B cell (primary cell): Measurements from ENCODE around the gene HRC. TPM values are rescaled to one million over a fixed set of nuclear protein-coding genes. Genes with fewer than 3 reads are reported as not detected.
A peak's percentile ranks its signal among the peaks of the same experiment; 100 is the strongest.

Experiments used
- ATAC-seq: fragments of 200-7000 bp; cut with Tn5 transposase; one replicate; pipeline ENCODE4 v1.10.0; 2021; ENCODE audit warnings: low read depth, mild to moderate bottlenecking, moderate number of reproducible peaks, moderate library complexity
- CTCF ChIA-PET: fragments of 350-600 bp; sonication (Branson Sonifier 250); formaldehyde crosslinking; loops from one replicate; lab custom pipeline; 2021; ENCODE audit warnings: antibody characterized with exemption, inconsistent platforms; lab: Charles Lee
- POLR2A ChIA-PET: fragments of 350-600 bp; sonication (Branson Sonifier 250); formaldehyde crosslinking; loops from one replicate; lab custom pipeline; 2021; ENCODE audit warnings: antibody characterized with exemption; lab: Charles Lee
- DNase-seq: peaks from one replicate; pipeline ENCODE4 v3.0.0; 2013
- H2AFZ ChIP-seq: 2 replicates; pipeline ENCODE4 v1.6.1; 2012; ENCODE audit warnings: mild to moderate bottlenecking, low read depth, low read length; ENCODE audit not compliant: insufficient read depth, poor library complexity, severe bottlenecking
- H3K27ac ChIP-seq, 2 donors: 1 replicate in 1 of 2; 2 replicates in 1 of 2; pipeline ENCODE4 v1.5.1; 2012 to 2013; ENCODE audit warnings: low read length in 2 of 2, mild to moderate bottlenecking in 2 of 2, moderate library complexity in 1 of 2
- H3K27me3 ChIP-seq, 4 experiments: fragments of 200-600 bp in 1 of 4; sonication (generic) in 1 of 4; replicated peaks in 1 of 4; 1 replicate in 2 of 4; 2 replicates in 2 of 4; pipeline versions ENCODE4 v1.6.1 to v1.7.0; 2013 to 2016; ENCODE audit warnings: low read length in 3 of 4, mild to moderate bottlenecking in 2 of 4, mixed read lengths in 1 of 4, moderate library complexity in 1 of 4; ENCODE audit not compliant: insufficient read depth in 4 of 4, control insufficient read depth in 3 of 4; ENCODE audit errors: control extremely low read depth in 1 of 4
- H3K36me3 ChIP-seq, 2 experiments: replicated peaks in 1 of 2; 1 replicate in 1 of 2; 2 replicates in 1 of 2; pipeline versions ENCODE4 v1.6.1 to v1.7.1; 2013; ENCODE audit warnings: low read length in 1 of 2; ENCODE audit not compliant: insufficient read depth in 2 of 2, control insufficient read depth in 1 of 2; ENCODE audit errors: control extremely low read depth in 1 of 2, extremely low read depth in 1 of 2
- H3K4me1 ChIP-seq, 2 donors: fragments of 200-600 bp in 1 of 2; sonication (generic) in 1 of 2; 1 replicate in 1 of 2; 2 replicates in 1 of 2; pipeline versions ENCODE4 v1.5.1 to v1.6.1; 2013 to 2017; ENCODE audit warnings: low read length in 2 of 2; ENCODE audit not compliant: control insufficient read depth in 2 of 2, insufficient read depth in 2 of 2
- H3K4me2 ChIP-seq: replicated peaks from 2 replicates; pipeline ENCODE3; 2012; ENCODE audit warnings: mild to moderate bottlenecking, low read depth, low read length; ENCODE audit not compliant: poor library complexity, severe bottlenecking
- H3K4me3 ChIP-seq, 5 experiments: fragments of 200-600 bp in 1 of 5; sonication (generic) in 1 of 5; 1 replicate in 3 of 5; 2 replicates in 2 of 5; pipeline versions ENCODE4 v1.5.1 to v1.7.0; 2011 to 2016; ENCODE audit warnings: low read length in 4 of 5, mild to moderate bottlenecking in 4 of 5, low read depth in 2 of 5, control low read depth in 1 of 5, moderate library complexity in 1 of 5; ENCODE audit not compliant: insufficient read depth in 1 of 5; ENCODE audit errors: control extremely low read depth in 1 of 5, extremely low read depth in 1 of 5
- H3K79me2 ChIP-seq: fragments of 200-600 bp; sonication (generic); one replicate; pipeline ENCODE4 v1.6.0; 2016; ENCODE audit warnings: low read length; ENCODE audit not compliant: control insufficient read depth, insufficient read depth
- H3K9ac ChIP-seq: fragments of 200-600 bp; sonication (generic); 2 replicates; pipeline ENCODE4 v1.6.1; 2017; ENCODE audit warnings: mild to moderate bottlenecking, low read length, moderate library complexity
- H3K9me3 ChIP-seq, 3 donors: one replicate each; pipeline versions ENCODE4 v1.6.1 to v1.7.1; 2013; ENCODE audit warnings: low read length in 2 of 3; ENCODE audit not compliant: control insufficient read depth in 2 of 3, insufficient read depth in 1 of 3; ENCODE audit errors: control extremely low read depth in 1 of 3
- H4K20me1 ChIP-seq: 2 replicates; pipeline ENCODE4 v1.6.0; 2012; ENCODE audit warnings: mild to moderate bottlenecking, low read length; ENCODE audit not compliant: insufficient read depth, control insufficient read depth, poor library complexity, severe bottlenecking
- H3K27ac Mint-ChIP-seq: one replicate; pipeline ENCODE4 v1.8.0; 2021; ENCODE audit warnings: mixed read lengths
- H3K27me3 Mint-ChIP-seq: one replicate; pipeline ENCODE4 v1.8.0; 2021; ENCODE audit warnings: mixed read lengths
- H3K4me1 Mint-ChIP-seq: one replicate; pipeline ENCODE4 v1.8.0; 2021; ENCODE audit warnings: mixed read lengths
- H3K4me3 Mint-ChIP-seq: one replicate; pipeline ENCODE4 v1.8.0; 2021; ENCODE audit warnings: mixed read lengths
- H3K9me3 Mint-ChIP-seq: one replicate; pipeline ENCODE4 v1.8.0; 2022; ENCODE audit warnings: mixed read lengths; ENCODE audit not compliant: insufficient read depth
- CTCF ChIP-seq: fragments of 200-600 bp; IDR thresholded peaks from one replicate; pipeline ENCODE4 v1.8.0; 2022; ENCODE audit warnings: antibody characterized with exemption, mild to moderate bottlenecking
- EZH2 ChIP-seq: IDR thresholded peaks from 2 replicates; pipeline ENCODE4 v1.6.1; 2012; ENCODE audit warnings: borderline replicate concordance, low read depth, mild to moderate bottlenecking, moderate library complexity, low read length; ENCODE audit not compliant: insufficient read depth, poor library complexity, severe bottlenecking
- WGBS: methylation state at CpG from one replicate; pipeline ENCODE4 v1.1.5; 2013; ENCODE audit warnings: missing lambda C conversion rate; ENCODE audit not compliant: insufficient coverage; 5-methylcytosine and 5-hydroxymethylcytosine counted together
- intact Hi-C: fragments of 100-400 bp; cut with micrococcal nuclease; formaldehyde crosslinking; loops from one replicate; pipeline ENCODE4 v1.10.0; 2022
- polyA plus RNA-seq: library from polyadenylated mRNA; depleted of rRNA; stranded (reverse); fragments of >200 nt; gene quantifications from 2 replicates; pipeline ENCODE4 v1.2.3, GENCODE V29; 2012
- total RNA-seq, 2 donors: library from RNA; stranded (reverse); fragments of 120-200 nt in 1 of 2; gene quantifications; 1 replicate in 1 of 2; 2 replicates in 1 of 2; pipeline versions ENCODE4 v1.2.3 to v1.2.4, GENCODE V29; 2013 to 2022

Gene HRC
- total and polyA plus RNA-seq, 2 donors (not counting 1 experiment from before 2014, with no cell fraction given): not detected

DNA sequence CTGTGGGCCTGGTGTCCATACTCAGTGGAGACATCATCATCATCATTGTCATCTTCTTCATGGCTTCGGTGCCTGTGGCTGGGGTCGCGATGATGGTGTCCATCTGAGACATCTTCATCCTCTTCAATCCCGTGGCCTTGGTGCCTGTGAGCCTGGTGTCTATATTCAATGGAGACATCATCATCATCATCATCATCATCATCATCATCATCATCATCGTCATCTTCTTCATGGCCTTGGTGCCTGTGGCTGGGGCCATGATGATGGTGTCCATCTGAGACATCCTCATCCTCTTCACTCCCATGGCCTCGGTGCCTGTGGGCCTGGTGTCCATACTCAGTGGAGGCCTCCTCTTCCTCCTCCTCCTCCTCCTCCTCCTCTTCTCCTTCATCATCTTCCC lies 917 bp downstream of the HRC start:
- DNase-seq: no peak
- intact Hi-C loops: no loop called here
- POLR2A ChIA-PET: no interaction called here

More for the DNA sequence above, 917 bp downstream of the HRC start:
- peaks cover 0 to 69% (median 25%) of the 10 kb centered on the region in 4 experiments for H3K27me3 ChIP-seq
- ATAC-seq: no peak
- TF ChIP-seq EZH2: no peak
- no peak for TF ChIP-seq CTCF
- CTCF ChIA-PET: interaction anchor here (1.7 kb wide), 1 partner anchor 57 kb away, joined by 6 read pairs; no protein-coding TSS in a partner anchor
- H3K27me3 Mint-ChIP-seq: peaks cover 50% of the 10 kb centered on the region
- H3K36me3 ChIP-seq: no peaks in the 10 kb centered on the region
- H3K27ac ChIP-seq: no peak overlapping the region
- H3K9me3 ChIP-seq: peaks cover 0 to 48% (median 7%) of the 10 kb centered on the region in 3 donors
- no peaks in the 10 kb centered on the region for H4K20me1 ChIP-seq
- no peak overlapping the region for H3K4me3 ChIP-seq
- no peak overlapping the region for H2AFZ ChIP-seq
- H3K4me2 ChIP-seq: no peak overlapping the region
- no peak overlapping the region for H3K27ac Mint-ChIP-seq
- H3K4me3 Mint-ChIP-seq: peak overlapping the region; percentile 7
- H3K4me1 ChIP-seq: peaks cover 37 to 43% of the 10 kb centered on the region in 2 donors
- 93% methylated on average over 3 of the region's 6 CpGs for WGBS
- H3K4me1 Mint-ChIP-seq: peaks cover 35% of the 10 kb centered on the region
- H3K9me3 Mint-ChIP-seq: peaks cover 2% of the 10 kb centered on the region
- no peaks in the 10 kb centered on the region for H3K79me2 ChIP-seq
- no peak overlapping the region for H3K9ac ChIP-seq
